Activated CD8-positive, alpha-beta memory T cell treated with anti-CD3 and anti-CD28 coated beads for 24 hours (primary cell): ENCODE results near the gene ZNF282.
"Not testable (repeated sequence)": the region's sequence is repeated elsewhere in the genome, so short reads cannot be mapped to it uniquely, and the experiment has no call there.

Experiments
- DNase-seq: peaks from one replicate; pipeline ENCODE4 v3.0.0-alpha.2; 2020

The ZNF282 gene

GRCh38 chr7:149225656-149226055 is 30.3 kb downstream of the ZNF282 start:
- no peak for DNase-seq

- DNase-seq: not testable (repeated sequence)
These were observed 31.0 kb downstream of the ZNF282 start for GRCh38 chr7:149226366-149226765.

- DNase-seq: no peak
These were observed 31.6 kb downstream of the ZNF282 start for GRCh38 chr7:149226840-149227494.

GRCh38 chr7:149228831-149229471 is 33.6 kb downstream of the ZNF282 start:
- no peak for DNase-seq

DNA sequence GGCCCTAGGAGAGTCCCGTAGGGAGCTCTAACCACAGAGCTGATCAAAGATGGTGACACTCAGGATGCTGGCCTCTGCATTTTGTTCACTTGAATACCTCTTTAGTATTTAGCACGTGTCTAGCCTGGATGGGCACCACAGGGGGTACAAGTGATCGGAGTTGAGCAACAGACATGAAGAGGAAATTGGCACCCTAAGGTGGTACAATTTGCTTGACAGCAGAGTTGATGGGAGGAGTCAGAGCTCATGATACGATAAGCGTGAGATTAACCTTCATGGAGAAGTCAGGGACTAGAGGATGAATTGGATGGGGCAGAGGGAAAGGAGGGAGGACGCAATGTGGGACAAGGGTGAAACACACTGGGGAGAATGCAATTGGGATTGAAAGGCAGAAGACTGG is 34.2 kb downstream of the ZNF282 start:
- DNase-seq: no peak

- no peak for DNase-seq
These were observed 37.0 kb downstream of the ZNF282 start for GRCh38 chr7:149232362-149232761.

DNA sequence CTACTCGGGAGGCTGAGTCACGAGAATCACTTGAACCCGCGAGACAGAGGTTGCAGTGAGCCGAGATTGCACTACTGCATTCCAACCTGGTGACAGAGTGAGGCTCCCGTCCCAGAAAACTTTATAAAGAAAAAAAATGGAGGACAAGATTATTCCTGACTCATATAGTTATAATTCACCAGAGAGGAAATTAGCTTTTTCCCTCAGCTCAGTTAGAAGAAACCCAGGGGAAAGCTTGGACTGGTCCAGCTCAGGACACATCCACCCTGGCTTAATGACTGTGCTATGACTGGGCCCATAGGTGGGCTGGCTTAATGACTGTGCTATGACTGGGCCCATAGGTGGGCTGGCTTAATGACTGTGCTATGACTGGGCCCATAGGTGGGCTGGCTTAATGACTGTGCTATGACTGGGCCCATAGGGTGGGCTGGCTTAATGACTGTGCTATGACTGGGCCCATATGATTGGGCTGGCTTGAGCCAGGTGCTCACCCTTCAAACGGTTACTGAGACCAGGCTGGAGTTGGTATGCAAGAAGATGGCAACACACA is 38.4 kb downstream of the ZNF282 start:
- DNase-seq: not testable (repeated sequence)

GRCh38 chr7:149237502-149237901 is 42.2 kb downstream of the ZNF282 start:
- no peak for DNase-seq

DNA sequence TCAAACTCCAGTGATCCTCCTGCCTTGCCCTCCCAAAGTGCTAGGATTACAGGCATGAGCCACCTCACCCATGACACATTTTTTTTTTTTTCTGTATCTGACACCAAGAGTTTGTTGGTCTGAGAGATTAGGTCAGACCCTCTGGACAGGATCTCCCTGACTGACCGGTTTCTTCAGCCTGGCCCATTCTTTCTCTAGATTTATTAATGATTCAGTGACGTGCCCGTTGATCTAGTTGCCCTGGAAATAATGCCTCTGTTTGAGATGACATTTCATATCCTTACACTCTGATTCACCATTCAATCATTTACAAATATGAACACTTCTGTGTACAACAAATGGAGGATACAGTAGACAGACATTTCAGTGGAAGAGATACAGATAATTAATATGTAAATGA is 42.7 kb downstream of the ZNF282 start:
- DNase-seq: no peak

DNA sequence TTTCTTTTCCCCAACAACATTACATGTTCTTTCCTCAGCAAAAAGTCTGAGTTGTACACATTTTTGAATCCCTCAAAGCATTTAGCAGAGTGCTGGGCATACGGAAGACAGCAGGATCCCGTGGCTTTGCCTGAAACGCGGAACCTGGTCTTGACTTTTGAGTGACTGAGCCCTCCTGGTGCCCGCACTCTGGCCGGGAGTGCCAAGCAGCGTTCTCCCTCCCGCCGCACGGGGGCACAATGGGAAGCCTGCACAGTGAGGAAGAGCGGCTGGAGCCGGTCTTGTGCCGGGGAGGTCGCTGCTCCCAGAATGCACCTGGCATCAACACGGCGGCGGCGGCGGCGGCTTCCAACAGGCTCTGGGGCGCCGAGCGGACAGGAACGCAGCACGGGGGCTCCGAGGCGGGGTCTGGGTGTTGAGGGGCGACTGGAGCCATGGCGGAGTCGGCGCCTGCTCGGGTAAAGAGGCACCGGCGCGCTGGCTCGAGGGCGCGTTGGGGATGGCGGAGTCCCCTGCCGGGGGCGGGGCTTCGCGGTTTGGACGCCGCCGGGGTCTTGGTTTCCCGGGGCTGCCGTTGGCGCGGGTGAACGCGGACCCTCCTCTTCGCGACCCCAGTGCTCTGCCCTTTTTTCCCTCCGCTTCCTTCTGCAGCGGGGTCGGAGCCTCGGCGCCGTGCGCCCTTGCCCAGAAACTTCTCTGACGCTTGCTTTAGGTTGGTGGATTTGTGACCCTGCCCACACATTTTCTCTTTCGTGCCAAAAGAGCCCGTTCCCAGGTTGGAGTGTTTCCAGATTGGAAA is 44.2 kb downstream of the ZNF282 start, which contains the start of gene ZNF212:
Gene ZNF212, plus strand, starts transcription at position 307 of the 799 bp plus-strand sequence. Its CDS starts 128 bp downstream, at position 435.
- peak; percentile 94 for DNase-seq

DNA sequence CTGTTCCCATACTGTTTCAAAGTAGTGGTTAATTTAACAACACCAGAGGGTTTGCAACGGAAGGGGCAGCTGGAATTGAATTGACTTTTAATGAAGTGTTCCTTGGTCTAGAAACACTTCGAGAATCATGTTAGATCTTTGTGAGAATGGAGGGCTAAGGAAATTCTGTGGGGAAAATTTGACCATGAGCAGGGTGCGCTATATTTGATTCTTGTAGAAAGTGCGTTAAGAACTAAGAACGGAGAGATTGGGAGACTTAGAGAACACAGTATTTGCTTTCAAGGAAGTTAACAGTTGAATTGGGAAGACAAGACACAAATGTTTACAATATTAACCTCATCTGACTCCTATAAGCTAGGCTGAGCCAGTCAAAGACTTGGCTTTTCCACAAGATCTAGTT is 45.3 kb downstream of the ZNF282 start:
- no peak for DNase-seq

DNA sequence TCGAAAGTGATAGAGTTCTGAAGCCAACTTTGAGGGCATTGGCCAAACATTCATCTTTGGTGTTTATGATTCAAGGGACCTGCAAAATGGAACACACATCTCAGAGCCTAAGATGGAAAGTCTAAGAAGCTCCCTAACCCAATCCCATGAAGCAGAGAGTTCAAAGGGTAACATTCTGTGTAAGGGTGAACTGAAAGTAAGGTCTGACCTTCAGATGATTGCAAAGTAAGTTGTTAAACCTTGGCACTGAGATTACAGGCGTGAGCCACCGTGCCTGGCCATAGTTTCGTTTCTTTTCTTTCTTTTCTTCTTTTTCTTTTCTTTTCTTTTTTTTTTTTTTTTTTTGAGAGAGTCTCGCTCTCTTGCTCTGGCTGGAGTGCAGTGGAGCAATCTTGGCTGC is 46.4 kb downstream of the ZNF282 start:
- no peak for DNase-seq

DNA sequence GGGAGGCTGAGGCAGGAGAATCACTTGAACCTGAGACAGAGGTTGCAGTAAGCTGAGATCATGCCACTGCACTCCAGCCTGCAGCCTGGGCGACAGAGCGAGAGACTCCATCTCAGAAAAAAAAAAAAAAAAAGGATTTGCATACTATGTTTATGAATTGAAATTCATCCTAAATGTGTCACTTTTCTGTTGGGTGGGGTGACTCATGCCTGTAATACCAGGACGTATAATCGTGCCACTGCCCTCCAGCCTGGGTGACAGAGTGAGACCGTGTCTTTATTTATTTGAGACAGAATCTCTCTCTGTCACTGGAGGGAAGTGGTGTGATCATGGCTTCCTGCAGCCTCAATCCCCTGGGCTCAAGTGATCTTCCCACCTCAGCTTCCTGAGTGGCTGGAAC is 49.9 kb downstream of the ZNF282 start:
- no peak for DNase-seq

GRCh38 chr7:149245744-149246143 is 50.4 kb downstream of the ZNF282 start:
- DNase-seq: no peak

GRCh38 chr7:149248777-149249176 is 53.4 kb downstream of the ZNF282 start:
- no peak for DNase-seq

GRCh38 chr7:149250151-149250550 is 54.8 kb downstream of the ZNF282 start:
- DNase-seq: not testable (repeated sequence)

DNA sequence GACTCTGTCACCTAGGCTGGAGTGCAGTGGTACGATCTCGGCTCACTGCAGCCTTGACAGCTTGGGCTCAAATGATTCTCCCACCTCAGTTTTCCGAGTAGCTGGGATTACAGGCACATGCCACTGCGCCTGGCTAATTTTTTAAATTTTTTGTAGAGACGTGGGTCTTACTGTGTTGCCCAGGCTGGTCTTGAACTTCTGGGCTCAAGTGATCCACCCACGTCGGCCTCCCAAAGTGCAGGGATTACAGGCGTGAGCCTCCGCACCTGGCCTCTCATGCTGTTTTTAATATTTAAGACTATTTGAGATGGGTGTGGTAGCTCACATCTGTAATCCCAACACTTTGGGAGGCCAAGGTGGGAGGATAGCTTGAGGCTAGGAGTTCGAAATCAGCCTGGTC is 56.2 kb downstream of the ZNF282 start:
- not testable (repeated sequence) for DNase-seq

DNA sequence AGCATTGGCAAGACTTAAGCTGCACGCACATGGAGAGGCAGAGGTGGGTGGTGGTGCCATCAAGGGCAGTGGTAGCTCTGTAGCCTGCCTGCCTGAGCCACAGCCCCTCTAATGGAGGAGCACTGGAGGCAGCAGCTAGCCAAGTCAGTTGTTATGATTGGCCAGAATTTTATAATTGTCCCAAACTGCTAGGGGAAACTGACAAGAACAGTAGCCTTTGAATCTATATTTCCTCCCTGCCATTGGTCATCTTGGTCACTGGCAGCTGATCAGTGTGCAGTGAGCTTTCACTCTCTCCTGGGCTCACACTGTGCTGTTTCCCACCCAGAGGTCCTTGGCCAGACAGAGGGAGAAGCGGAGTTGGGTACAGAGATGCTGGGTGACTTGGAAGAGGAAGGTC is 57.0 kb downstream of the ZNF282 start:
- no peak for DNase-seq

- no peak for DNase-seq
These were observed 58.3 kb downstream of the ZNF282 start for GRCh38 chr7:149253665-149254064.

DNA sequence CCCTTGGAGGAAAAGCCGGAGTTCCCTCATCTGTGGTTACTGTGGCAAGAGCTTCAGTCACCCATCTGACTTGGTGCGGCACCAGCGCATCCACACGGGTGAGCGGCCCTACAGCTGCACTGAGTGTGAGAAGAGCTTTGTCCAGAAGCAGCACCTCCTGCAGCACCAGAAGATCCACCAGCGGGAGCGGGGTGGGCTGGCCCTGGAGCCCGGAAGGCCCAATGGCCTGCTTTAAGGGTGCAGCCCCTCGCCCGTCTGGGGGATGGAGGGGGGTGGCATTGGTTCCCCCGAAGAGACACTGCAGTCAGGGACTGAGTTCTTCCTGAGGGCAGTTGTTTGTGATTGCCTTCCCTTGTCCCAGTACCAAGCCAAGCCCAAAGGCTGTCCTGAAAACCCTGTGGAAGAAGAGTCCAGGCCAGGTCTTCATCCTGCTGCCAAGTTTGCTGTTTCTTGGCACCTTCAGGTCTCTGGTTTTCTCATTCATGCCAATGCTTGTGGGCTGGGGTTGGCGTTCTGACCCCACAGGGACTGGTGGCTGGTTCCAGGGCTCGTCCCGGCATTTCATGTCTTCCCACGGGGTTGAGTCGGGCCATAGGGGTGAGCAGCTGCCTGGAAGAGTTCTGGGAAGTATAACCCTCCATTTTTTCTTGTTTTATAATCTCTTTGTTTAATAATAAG is 59.0 kb downstream of the ZNF282 start:
- DNase-seq: no peak

DNA sequence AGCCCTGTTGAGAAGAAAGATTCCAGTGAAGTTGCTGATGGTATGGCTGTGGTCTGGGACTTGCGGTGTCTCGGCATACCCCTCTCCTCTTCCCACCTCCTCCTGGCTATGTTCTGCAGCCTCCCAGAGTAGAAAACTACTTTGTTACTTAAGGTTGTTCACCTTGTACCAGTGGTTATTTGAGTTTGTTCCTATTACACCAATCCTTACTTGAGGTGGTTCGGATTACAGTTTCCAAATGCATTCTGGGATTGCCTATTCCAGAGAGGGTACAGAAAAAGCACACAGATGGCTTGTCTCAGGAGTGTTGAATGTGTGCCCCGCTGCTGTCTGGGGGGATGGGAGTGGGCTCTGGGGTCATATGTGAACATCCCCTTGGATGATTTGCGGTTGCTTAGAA is 59.8 kb downstream of the ZNF282 start:
- DNase-seq: no peak

- no peak for DNase-seq
These were observed 61.2 kb downstream of the ZNF282 start for GRCh38 chr7:149256568-149256967.

DNA sequence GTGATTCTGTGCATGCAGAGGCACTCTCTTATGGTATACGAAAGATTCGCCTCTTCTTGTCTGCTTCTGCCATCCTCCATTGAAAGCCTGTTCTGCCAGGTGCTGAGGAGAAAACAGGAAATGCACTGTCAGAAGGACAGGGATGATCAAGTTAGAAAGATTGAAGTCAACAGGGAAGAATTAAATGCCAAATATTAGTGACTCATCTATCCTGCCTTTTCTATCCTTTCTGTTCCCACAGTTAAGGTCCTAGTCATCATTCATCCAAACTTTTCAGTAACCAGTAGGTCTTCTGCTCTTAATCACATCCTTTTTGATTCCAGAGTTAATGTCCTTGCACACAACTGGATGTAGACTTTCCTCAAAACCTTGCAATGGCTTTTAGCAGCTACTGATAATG is 61.8 kb downstream of the ZNF282 start:
- no peak for DNase-seq
